Measurements from ENCODE around the gene ARHGEF7.

Gene ARHGEF7

DNA sequence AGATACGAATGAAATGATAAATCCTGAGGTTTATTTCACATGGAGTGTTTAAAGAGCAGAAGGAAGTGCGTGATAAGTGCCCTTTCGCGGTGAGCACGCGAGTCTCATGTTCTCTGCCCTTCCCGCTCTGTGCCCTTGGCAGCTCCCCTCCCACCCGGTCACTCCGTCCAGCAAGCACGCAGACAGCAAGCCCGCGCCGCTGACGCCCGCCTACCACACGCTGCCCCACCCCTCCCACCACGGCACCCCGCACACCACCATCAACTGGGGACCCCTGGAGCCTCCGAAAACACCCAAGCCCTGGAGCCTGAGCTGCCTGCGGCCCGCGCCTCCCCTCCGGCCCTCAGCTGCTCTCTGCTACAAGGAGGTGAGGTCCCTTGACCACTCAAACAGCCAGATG is 167.9 kb downstream of the ARHGEF7 start:
- peak; percentile 7 for DNase-seq

- DNase-seq = no peak
Measured at GRCh38 chr13:111283457-111283856, 168.3 kb downstream of the ARHGEF7 start.

GRCh38 chr13:111283991-111284390 is 168.9 kb downstream of the ARHGEF7 start:
- DNase-seq = no peak

DNA sequence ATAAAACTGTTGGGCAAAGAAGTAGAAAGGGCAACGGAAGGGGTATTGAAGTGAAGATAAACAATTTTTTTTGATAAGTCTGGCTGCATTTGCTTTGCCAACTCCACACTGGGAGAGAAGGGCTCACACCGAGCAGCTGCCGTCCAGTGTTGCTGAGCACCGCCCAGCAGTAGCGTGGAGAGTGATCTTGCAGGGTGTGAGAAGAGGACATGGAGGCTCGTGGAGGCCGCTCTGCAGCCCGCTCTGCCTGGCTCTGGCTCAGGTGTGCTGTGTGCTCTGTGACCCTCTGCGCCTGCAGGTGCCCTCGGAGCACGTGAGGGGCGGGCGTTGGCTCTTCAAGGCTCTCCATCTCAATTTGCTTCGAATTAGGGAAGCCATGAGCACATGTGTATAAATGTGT is 169.5 kb downstream of the ARHGEF7 start:
- no peak for DNase-seq

DNA sequence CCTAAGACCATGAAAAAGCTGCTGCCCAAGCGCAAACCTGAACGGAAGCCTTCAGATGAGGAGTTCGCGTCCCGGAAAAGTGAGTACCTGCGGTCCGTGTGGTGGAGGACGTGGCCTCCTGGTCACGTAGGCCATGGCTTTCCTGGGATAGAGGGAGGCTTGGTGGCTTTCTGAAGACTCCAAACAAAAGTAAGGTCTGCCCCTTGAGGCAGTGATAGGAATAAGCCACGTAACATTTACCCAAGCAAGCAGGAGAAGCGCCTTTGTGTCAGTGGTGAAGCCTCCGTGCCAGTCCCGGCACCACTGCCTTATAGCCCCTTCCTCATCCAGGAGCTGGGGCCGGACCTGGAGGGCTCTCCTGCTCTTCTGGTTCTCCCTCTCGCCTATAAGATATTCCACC is 171.1 kb downstream of the ARHGEF7 start:
- DNase-seq = no peak

DNA sequence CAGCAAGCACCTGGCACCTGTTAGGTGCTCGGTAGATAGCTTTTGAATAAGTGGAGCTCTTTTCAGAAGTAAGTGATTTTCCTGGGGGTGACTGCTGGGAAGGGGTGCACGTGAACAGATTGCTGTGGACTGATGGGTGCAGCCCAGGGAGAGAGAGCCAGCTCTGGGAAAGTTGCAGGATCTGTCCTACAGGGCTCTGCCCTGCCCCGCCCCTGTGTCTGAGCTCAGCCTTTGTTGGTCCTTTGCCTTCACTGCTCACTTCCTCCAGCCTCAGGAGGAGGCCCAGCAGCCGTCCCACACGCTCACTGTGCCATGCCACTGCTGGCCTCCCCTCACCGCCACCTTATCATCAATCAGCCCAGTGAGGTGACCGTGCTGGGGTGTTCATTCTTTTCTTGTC is 171.6 kb downstream of the ARHGEF7 start:
- DNase-seq = no peak

- no peak for DNase-seq
Measured at GRCh38 chr13:111287201-111287600, 172.1 kb downstream of the ARHGEF7 start.

GRCh38 chr13:111288276-111288675 is 173.2 kb downstream of the ARHGEF7 start:
- no peak for DNase-seq

DNA sequence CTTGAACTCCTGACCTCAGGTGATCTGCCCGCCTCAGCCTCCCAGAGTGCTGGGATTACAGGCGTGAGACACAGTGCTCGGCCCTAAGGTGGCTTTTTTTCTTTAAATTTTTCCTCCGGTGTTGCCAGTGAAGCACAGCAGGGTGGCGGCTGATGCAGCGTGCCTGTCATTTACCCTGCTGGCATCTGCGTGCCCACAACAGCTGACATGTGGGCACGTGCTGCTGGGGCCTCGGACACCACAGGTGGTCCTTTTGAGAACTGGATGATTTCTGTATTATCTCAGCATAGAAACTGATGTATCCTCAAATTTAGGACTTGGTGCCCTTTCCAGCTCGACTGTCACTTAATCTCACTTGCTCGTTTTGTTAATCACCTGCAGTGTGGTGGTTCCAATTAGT is 174.1 kb downstream of the ARHGEF7 start:
- DNase-seq = no peak

GRCh38 chr13:111291908-111292307 is 176.8 kb downstream of the ARHGEF7 start:
- DNase-seq = no peak

- DNase-seq = no peak
Measured at GRCh38 chr13:111292710-111293485, 177.8 kb downstream of the ARHGEF7 start.

- peak; percentile 71 for DNase-seq
Measured at GRCh38 chr13:111295886-111296285, 180.8 kb downstream of the ARHGEF7 start.

GRCh38 chr13:111296417-111296816 is 181.3 kb downstream of the ARHGEF7 start:
- DNase-seq = peak; percentile 71

DNA sequence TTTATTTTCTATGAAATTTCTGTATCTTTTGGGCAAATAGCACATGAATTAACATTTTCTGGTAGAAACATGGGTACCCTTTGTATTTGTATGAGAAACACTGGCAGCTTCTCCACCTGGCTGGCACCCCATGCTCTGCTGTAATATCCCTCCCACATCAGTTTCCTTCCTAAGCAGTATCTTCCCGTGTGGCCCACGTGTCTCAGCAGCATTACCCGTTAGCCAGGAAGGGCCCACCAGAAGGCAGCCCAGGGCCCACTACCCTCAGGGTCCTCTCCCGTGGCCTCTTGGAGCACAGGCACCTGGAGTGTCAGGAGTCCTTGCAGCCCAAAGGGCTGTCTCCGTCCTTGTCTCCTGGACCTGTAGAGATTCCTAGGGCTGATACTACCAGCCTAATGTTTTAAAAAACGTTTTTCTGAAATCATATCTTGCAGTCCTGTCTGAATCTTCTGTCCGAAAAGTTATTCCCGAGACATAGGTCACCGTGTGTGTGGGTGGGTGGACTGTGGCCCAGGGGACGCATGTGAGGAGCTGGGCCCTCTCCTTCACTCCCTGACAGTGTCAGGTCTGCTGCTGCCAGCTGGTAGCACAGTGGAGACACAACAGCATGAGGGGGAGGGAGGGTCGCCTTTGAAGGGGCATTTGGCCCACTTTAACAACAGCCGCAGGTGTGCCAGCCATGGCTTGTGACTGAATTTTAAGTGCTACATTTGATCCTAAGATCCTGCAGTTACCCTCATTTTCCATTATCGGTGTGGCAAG is 183.3 kb downstream of the ARHGEF7 start:
- no peak for DNase-seq

DNA sequence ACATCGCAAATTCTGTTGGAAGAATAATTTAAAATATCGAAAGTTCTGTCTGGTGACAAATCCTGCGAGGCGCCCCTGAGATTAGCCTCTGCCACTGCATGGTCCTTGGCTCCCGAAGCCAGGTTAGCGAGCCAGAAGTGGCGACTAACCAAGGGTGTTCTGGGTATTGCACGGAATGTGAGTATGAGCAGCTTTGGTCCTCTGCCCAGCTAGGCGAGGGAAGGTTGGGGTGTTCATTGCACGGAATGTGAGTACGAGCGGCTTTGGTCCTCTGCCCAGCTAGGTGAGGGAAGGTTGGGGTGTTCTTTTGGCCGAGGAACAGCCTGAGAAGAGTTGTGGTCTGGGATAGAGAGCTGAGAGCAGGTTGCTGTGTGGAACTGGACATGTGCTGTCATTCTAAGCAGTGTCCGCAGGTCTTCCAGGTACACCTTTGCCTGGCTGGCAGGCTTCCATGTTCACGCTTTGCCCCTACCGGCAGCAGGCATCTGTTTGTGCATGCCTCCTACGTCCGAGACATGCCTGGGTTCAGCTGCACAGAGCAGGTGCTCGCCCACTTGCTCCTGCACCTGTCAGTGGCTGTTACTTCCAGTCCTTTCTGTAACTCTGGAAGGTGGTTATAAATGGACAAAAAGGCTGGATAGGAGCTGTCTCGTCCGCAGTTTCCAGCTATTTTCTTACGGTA is 187.1 kb downstream of the ARHGEF7 start:
- DNase-seq = no peak

- DNase-seq = no peak
Measured at GRCh38 chr13:111303559-111303958, 188.4 kb downstream of the ARHGEF7 start.

DNA sequence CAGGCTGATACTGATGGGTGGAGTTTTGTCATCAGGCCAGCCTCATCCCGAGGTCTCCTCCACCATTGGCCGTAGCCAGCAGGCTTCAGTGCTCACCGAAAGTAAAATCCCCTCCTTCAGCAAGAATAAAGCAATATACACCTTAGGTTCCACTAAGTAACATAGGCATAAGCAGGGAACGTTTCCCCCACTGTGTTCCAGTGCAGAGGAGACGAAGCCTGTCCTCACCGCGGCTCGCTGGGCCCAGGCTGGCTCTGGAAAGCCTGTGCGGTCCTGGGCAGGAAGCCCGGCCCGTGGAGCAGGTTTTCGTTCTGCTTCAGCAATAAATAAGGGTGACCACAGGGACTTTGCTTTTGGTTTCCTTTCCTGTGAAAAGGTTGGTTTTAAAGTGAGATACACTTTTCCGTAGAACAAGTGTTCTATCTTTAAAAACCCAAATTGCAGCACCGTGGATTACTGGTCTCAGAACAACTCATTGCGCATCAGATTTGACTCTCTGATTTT is 189.0 kb downstream of the ARHGEF7 start:
- no peak for DNase-seq

DNA sequence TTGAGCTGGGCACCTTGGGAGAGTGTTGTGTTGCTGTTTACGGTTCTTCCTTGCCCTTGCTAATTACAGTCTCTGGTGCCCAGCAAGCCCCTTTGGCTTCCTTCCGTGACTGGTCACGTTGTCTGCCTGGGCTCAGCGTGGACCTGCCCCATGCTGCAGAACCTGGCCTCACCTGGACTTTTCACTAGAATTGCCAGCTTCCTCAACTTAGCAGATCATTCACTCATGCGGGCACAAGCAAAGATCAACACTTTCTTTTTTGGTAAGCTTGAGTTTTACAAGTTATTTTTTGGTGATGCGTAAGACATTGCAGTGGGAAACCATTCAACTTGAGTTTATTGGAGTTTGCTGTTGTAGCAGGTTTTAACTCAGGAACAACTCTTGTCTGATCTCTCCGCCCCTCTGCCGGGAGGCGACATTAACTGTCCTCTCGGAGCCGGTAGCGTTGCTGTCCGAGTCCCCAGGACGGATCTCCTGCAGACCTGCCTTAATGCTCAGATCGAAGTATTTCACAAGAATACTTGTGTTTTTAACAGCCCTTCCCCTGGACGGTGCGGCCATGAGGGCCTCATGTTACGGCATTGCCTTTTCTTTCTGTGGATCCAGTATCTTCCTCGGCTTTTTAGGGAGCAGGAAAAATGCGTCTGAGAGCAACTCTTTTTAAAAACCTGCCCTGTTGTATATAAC is 189.6 kb downstream of the ARHGEF7 start:
- no peak for DNase-seq

- no peak for DNase-seq
Measured at GRCh38 chr13:111312944-111313590, 198.0 kb downstream of the ARHGEF7 start.

DNA sequence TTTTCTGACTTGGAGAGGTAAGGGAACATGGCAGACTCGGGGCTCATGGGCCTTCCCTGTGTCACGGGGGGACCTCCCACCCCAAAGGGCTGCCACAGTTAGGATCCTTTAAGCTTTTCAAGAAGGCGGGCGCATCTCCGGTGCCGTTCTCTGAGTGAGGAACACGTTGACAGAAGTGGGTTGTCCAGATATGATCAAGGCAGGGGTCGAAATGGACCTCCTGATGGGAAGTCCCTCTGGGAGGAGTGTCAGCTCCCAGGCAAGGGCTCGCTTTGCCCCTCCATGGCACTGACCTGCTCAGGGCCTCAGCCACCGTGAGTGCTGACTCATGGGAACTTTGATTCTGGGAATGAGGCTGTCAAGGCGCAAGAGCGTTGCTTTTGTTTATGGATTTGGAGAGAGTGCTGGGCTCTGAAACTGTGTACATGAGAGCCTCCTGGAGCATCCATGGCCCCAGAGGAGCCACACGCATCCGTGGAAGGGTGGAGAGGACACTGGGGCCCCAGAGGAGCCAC is 198.9 kb downstream of the ARHGEF7 start:
- DNase-seq = no peak

DNA sequence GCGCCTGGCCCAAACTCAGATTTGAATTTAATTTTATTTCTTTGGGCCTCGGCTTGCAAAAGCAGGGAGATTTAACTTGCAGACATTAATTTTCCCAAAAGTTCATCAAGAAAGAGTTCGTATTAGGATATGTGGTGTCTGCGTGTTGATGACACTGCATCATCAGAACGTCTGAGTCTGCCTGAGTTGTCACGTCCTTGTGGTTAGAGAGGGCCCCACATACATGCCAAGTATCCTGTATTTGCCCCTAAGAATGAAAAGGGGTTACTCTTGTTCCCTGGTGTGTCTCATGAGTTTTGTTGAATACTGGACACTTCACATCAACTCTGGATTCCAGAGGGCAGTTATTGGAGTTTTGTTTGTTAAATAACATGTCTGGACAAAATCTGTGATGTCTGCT is 199.7 kb downstream of the ARHGEF7 start:
- no peak for DNase-seq

GRCh38 chr13:111315347-111315995 is 200.4 kb downstream of the ARHGEF7 start:
- no peak for DNase-seq

Data from hematopoietic multipotent progenitor cell treated with erythropoietin and hydrocortisone succinate and interleukin-3 and kit ligand, for 4 days (in vitro differentiated cells).